Loucy (cell line): ENCODE measurements around the gene ANKRD13B.

ENCODE experiments used
- H2AFZ ChIP-seq: fragments of 200-600 bp; sonication (generic); 2 replicates; pipeline ENCODE4 v1.6.0; 2016; ENCODE audit warnings: antibody characterized with exemption, mild to moderate bottlenecking, low read length, moderate library complexity
- H3F3A ChIP-seq: fragments of 200-600 bp; 2 replicates; pipeline ENCODE4 v1.6.0; 2016; ENCODE audit warnings: antibody characterized with exemption, low read depth, mild to moderate bottlenecking
- H3K27me3 ChIP-seq: fragments of 200-600 bp; sonication (generic); 2 replicates; pipeline ENCODE4 v1.6.1; 2014; ENCODE audit warnings: low read length, mild to moderate bottlenecking; ENCODE audit not compliant: insufficient read depth, poor library complexity, severe bottlenecking
- H3K36me3 ChIP-seq: fragments of 200-600 bp; sonication (generic); 2 replicates; pipeline ENCODE4 v1.6.1; 2016; ENCODE audit warnings: low read length; ENCODE audit not compliant: insufficient read depth
- H3K4me1 ChIP-seq: fragments of 200-600 bp; sonication (generic); 2 replicates; pipeline ENCODE4 v1.5.1; 2014; ENCODE audit warnings: low read length, mild to moderate bottlenecking; ENCODE audit not compliant: insufficient read depth, poor library complexity, severe bottlenecking
- H3K4me2 ChIP-seq: fragments of 200-600 bp; sonication (generic); 2 replicates; pipeline ENCODE4 v1.6.0; 2014; ENCODE audit warnings: antibody characterized with exemption, low read length, low read depth, mild to moderate bottlenecking; ENCODE audit not compliant: poor library complexity, severe bottlenecking
- H3K4me3 ChIP-seq: fragments of 200-600 bp; sonication (generic); 2 replicates; pipeline ENCODE4 v1.5.1; 2014; ENCODE audit warnings: low read length, mild to moderate bottlenecking, mixed read lengths; ENCODE audit not compliant: poor library complexity, severe bottlenecking
- H3K79me2 ChIP-seq: fragments of 200-600 bp; sonication (generic); 2 replicates; pipeline ENCODE4 v1.6.1; 2014; ENCODE audit warnings: low read length; ENCODE audit not compliant: insufficient read depth
- H3K9ac ChIP-seq: fragments of 200-600 bp; sonication (generic); 2 replicates; pipeline ENCODE4 v1.6.0; 2014; ENCODE audit warnings: mild to moderate bottlenecking, low read depth, low read length, moderate library complexity; ENCODE audit not compliant: poor library complexity, severe bottlenecking
- H3K9me2 ChIP-seq: fragments of 200-600 bp; sonication (generic); replicated peaks from 2 replicates; pipeline ENCODE4 v1.6.1; 2016; ENCODE audit warnings: low read depth, low read length, mixed read lengths
- H3K9me3 ChIP-seq: fragments of 200-600 bp; sonication (generic); 2 replicates; pipeline ENCODE4 v1.6.1; 2014; ENCODE audit warnings: mild to moderate bottlenecking, antibody characterized with exemption, low read length, low read depth; ENCODE audit not compliant: insufficient read depth
- H4K20me1 ChIP-seq: fragments of 200-600 bp; sonication (generic); 2 replicates; pipeline ENCODE4 v1.6.0; 2014; ENCODE audit warnings: antibody characterized with exemption, low read length, mild to moderate bottlenecking; ENCODE audit not compliant: insufficient read depth, poor library complexity, severe bottlenecking
- EZH2phosphoT487 ChIP-seq: fragments of 200-600 bp; IDR thresholded peaks from 2 replicates; pipeline ENCODE4 v1.6.1; 2018; ENCODE audit warnings: antibody characterized with exemption, mild to moderate bottlenecking, moderate library complexity, borderline replicate concordance
- TF ChIP-seq, protein P1 (sequence below): fragments of 200-600 bp; sonication (generic); conservative IDR thresholded peaks from 2 replicates; pipeline ENCODE4 v1.5.1; 2014; ENCODE audit warnings: mild to moderate bottlenecking, antibody characterized with exemption, low read length

Gene ANKRD13B

DNA sequence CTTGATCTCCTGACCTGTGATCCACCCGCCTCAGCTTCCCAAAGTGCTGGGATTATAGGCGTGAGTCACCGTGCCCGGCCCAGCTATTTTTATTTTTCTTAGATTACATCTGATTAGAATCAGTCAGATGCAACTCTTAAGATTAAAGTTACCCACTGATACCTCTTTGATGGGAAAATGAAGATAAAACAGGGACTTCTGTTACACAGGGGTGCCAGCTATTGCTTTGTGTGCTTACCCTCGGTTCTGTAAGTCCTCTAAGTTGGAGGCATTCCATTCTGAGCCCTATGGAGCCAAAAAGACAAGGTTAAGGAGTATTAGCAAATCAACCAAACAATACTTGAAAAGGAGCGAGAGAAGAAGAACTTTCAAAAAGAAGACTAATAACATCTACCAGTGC, 62.4 kb downstream of the ANKRD13B start:
- Histone ChIP-seq H4K20me1 (no peaks in the 10 kb centered on the region), H3K9me3 (no peaks in the 10 kb centered on the region), H3K9ac (no peak overlapping the region), H3K27me3 (no peaks in the 10 kb centered on the region), H3F3A (no peaks in the 10 kb centered on the region; the same call in 1 of the 2 replicates), H3K36me3 (peaks cover 37% of the 10 kb centered on the region; the same call in 1 of the 2 replicates), H3K4me2 (no peak overlapping the region), H2AFZ (no peak overlapping the region), H3K4me3 (no peak overlapping the region), H3K9me2 (no peaks in the 10 kb centered on the region), H3K79me2 (0 out of 2 replicates have a peak, but pooled peaks cover 2% of the 10 kb centered on the region), H3K4me1 (peaks cover 16% of the 10 kb centered on the region)
- no peak for TF ChIP-seq EZH2phosphoT487
- TF ChIP-seq, protein P1, sequence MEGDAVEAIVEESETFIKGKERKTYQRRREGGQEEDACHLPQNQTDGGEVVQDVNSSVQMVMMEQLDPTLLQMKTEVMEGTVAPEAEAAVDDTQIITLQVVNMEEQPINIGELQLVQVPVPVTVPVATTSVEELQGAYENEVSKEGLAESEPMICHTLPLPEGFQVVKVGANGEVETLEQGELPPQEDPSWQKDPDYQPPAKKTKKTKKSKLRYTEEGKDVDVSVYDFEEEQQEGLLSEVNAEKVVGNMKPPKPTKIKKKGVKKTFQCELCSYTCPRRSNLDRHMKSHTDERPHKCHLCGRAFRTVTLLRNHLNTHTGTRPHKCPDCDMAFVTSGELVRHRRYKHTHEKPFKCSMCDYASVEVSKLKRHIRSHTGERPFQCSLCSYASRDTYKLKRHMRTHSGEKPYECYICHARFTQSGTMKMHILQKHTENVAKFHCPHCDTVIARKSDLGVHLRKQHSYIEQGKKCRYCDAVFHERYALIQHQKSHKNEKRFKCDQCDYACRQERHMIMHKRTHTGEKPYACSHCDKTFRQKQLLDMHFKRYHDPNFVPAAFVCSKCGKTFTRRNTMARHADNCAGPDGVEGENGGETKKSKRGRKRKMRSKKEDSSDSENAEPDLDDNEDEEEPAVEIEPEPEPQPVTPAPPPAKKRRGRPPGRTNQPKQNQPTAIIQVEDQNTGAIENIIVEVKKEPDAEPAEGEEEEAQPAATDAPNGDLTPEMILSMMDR = no peak

DNA sequence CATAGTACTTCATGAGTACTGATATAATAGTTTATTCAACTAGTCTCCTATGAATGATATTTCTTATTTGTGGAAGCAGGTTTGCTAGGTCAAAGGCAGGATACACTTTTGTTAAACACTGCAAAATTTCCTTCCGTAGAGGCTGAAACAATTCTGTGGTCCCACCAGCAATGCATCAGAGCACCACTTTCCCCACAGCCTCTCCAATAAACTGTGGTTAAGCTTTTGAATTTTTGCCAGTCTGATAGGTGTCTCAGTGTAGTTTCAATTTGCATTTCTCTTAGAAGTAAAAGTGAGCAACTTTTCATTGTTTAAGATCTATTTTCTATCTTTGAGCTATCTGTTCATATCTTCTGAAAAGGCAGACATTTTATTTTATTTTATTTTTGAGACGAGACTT, 66.2 kb downstream of the ANKRD13B start:
- no peaks in the 10 kb centered on the region for H3K9me2 ChIP-seq
- no peak overlapping the region for H3K9ac ChIP-seq
- H3K4me1 ChIP-seq = peaks cover 16% of the 10 kb centered on the region
- no peaks in the 10 kb centered on the region for H3K9me3 ChIP-seq
- no peaks in the 10 kb centered on the region for H3K27me3 ChIP-seq
- H2AFZ ChIP-seq = no peak overlapping the region
- H3F3A ChIP-seq = no peaks in the 10 kb centered on the region; the same call in 1 of the 2 replicates
- TF ChIP-seq, protein P1 = no peak
- TF ChIP-seq EZH2phosphoT487 = no peak
- peak overlapping the region; percentile 73 for H3K4me2 ChIP-seq
- peaks cover 40% of the 10 kb centered on the region; the same call in 1 of the 2 replicates for H3K36me3 ChIP-seq
- no peaks in the 10 kb centered on the region for H4K20me1 ChIP-seq
- peak overlapping the region; percentile 33 for H3K4me3 ChIP-seq
- 0 out of 2 replicates have a peak, but pooled peaks cover 2% of the 10 kb centered on the region for H3K79me2 ChIP-seq

DNA sequence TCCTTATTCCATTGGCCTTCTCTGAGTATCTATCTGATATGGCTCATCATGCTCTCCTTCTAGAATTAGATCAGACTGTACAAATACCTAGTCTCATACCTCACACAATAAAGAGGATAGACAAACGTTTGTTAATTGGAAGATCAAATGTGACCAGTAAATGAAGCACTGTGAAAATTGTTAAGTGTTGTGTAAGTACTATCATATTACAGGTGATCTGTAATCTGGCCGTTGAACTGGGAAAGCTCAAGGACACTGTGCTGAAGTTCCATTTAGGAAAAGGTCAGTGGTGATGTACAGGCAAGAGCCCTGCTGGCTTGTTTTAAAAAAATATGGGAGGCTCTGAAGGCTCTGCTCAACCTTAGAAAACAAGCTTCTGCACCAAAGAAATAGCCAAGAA, 68.3 kb downstream of the ANKRD13B start:
- no peak for TF ChIP-seq EZH2phosphoT487
- TF ChIP-seq, protein P1 = no peak
- Histone ChIP-seq H3K27me3 (no peaks in the 10 kb centered on the region), H3K36me3 (peaks cover 41% of the 10 kb centered on the region; the same call in 1 of the 2 replicates), H3K79me2 (0 out of 2 replicates have a peak, but pooled peaks cover 2% of the 10 kb centered on the region), H3F3A (no peaks in the 10 kb centered on the region; the same call in 1 of the 2 replicates), H3K4me3 (no peak overlapping the region), H3K4me2 (no peak overlapping the region), H3K9me2 (no peaks in the 10 kb centered on the region), H4K20me1 (no peaks in the 10 kb centered on the region), H3K4me1 (peaks cover 20% of the 10 kb centered on the region), H2AFZ (no peak overlapping the region), H3K9ac (no peak overlapping the region), H3K9me3 (no peaks in the 10 kb centered on the region)
